Duodenal mucosa (tissue), 2 donors: ENCODE data around the gene DSG2.

Experiments used
- H3K27ac ChIP-seq: one replicate; pipeline ENCODE4 v1.7.0; 2013; ENCODE audit warnings: low read depth, low read length
- H3K27me3 ChIP-seq, 2 donors: one replicate each; pipeline ENCODE4 v1.7.0; 2013; ENCODE audit warnings: low read length in 2 of 2, control low read depth in 1 of 2; ENCODE audit not compliant: insufficient read depth in 2 of 2, control insufficient read depth in 1 of 2
- H3K36me3 ChIP-seq, 2 donors: one replicate each; pipeline ENCODE4 v1.7.0; 2013; ENCODE audit warnings: low read length in 2 of 2, control low read depth in 1 of 2; ENCODE audit not compliant: insufficient read depth in 2 of 2, control insufficient read depth in 1 of 2
- H3K4me1 ChIP-seq, 2 donors: one replicate each; pipeline ENCODE4 v1.7.0; 2013; ENCODE audit warnings: low read length in 2 of 2, control low read depth in 1 of 2; ENCODE audit not compliant: insufficient read depth in 2 of 2, control insufficient read depth in 1 of 2
- H3K4me3 ChIP-seq, 2 donors: one replicate each; pipeline ENCODE4 v1.7.0; 2013; ENCODE audit warnings: low read length in 2 of 2, low read depth in 1 of 2
- H3K9ac ChIP-seq, 2 donors: one replicate each; pipeline ENCODE4 v1.7.0; 2013; ENCODE audit warnings: low read length in 2 of 2, low read depth in 1 of 2
- H3K9me3 ChIP-seq, 2 donors: one replicate each; pipeline ENCODE4 v1.7.0; 2013; ENCODE audit warnings: low read length in 2 of 2, control low read depth in 1 of 2; ENCODE audit not compliant: control insufficient read depth in 1 of 2

The DSG2 gene

GRCh38 chr18:31581498-31582197 is 83.7 kb downstream of the DSG2 start:
- no peak overlapping the region for H3K4me3 ChIP-seq
- H3K36me3 ChIP-seq, result no peaks in the 10 kb centered on the region
- no peaks in the 10 kb centered on the region for H3K4me1 ChIP-seq
- no peaks in the 10 kb centered on the region for H3K9me3 ChIP-seq
- H3K27ac ChIP-seq, result no peak overlapping the region
- no peak overlapping the region for H3K9ac ChIP-seq
- H3K27me3 ChIP-seq, result no peaks in the 10 kb centered on the region

- Histone ChIP-seq H3K9ac (no peak overlapping the region), H3K4me1 (no peaks in the 10 kb centered on the region), H3K36me3 (no peaks in the 10 kb centered on the region), H3K4me3 (no peak overlapping the region), H3K27me3 (no peaks in the 10 kb centered on the region), H3K9me3 (no peaks in the 10 kb centered on the region), H3K27ac (no peak overlapping the region)
Observed at GRCh38 chr18:31583185-31583854, 85.3 kb downstream of the DSG2 start.

- Histone ChIP-seq H3K4me3 (no peak overlapping the region), H3K9ac (no peak overlapping the region), H3K9me3 (no peaks in the 10 kb centered on the region)
Observed at GRCh38 chr18:31585991-31586390, 88.0 kb downstream of the DSG2 start.

GRCh38 chr18:31586616-31587015 is 88.6 kb downstream of the DSG2 start:
- Histone ChIP-seq H3K4me3 (no peak overlapping the region), H3K36me3 (no peaks in the 10 kb centered on the region), H3K9me3 (no peaks in the 10 kb centered on the region), H3K4me1 (peaks cover 0 to 3% of the 10 kb centered on the region in 2 donors), H3K9ac (no peak overlapping the region), H3K27ac (no peak overlapping the region), H3K27me3 (no peaks in the 10 kb centered on the region)

More at GRCh38 chr18:31585991-31586390, 88.0 kb downstream of the DSG2 start:
- no peaks in the 10 kb centered on the region for H3K4me1 ChIP-seq
- no peaks in the 10 kb centered on the region for H3K36me3 ChIP-seq
- no peaks in the 10 kb centered on the region for H3K27me3 ChIP-seq
- no peak overlapping the region for H3K27ac ChIP-seq

- Histone ChIP-seq H3K36me3 (no peaks in the 10 kb centered on the region), H3K4me1 (peaks cover 0 to 5% of the 10 kb centered on the region in 2 donors), H3K27ac (no peak overlapping the region), H3K9ac (no peak overlapping the region), H3K4me3 (no peak overlapping the region), H3K9me3 (no peaks in the 10 kb centered on the region), H3K27me3 (no peaks in the 10 kb centered on the region)
Observed at GRCh38 chr18:31587529-31587928, 89.6 kb downstream of the DSG2 start.

GRCh38 chr18:31590570-31590969 is 92.6 kb downstream of the DSG2 start:
- peaks cover 0 to 5% of the 10 kb centered on the region in 2 donors for H3K4me1 ChIP-seq
- H3K4me3 ChIP-seq, result no peak overlapping the region
- H3K9ac ChIP-seq, result no peak overlapping the region
- H3K9me3 ChIP-seq, result no peaks in the 10 kb centered on the region
- no peak overlapping the region for H3K27ac ChIP-seq
- H3K36me3 ChIP-seq, result no peaks in the 10 kb centered on the region
- no peaks in the 10 kb centered on the region for H3K27me3 ChIP-seq

- Histone ChIP-seq H3K27ac (no peak overlapping the region), H3K4me1 (peaks cover 0 to 5% of the 10 kb centered on the region in 2 donors), H3K4me3 (no peak overlapping the region)
Observed at GRCh38 chr18:31591113-31591512, 93.1 kb downstream of the DSG2 start.

GRCh38 chr18:31591628-31592027 is 93.7 kb downstream of the DSG2 start, which contains the start of gene TTR:
Gene TTR, plus strand, starts transcription at chr18:31591877. Its CDS starts 26 bp downstream, at chr18:31591903.
- Histone ChIP-seq H3K4me1 (peaks cover 0 to 5% of the 10 kb centered on the region in 2 donors), H3K9me3 (no peaks in the 10 kb centered on the region), H3K9ac (no peak within 1 kb of the TSS), H3K27ac (no peak within 1 kb of the TSS), H3K27me3 (no peaks in the 10 kb centered on the region), H3K4me3 (no peak within 1 kb of the TSS), H3K36me3 (no peaks in the 10 kb centered on the region)

More at GRCh38 chr18:31591113-31591512, 93.1 kb downstream of the DSG2 start:
- Histone ChIP-seq H3K27me3 (no peaks in the 10 kb centered on the region), H3K36me3 (no peaks in the 10 kb centered on the region), H3K9me3 (no peaks in the 10 kb centered on the region), H3K9ac (no peak overlapping the region)

GRCh38 chr18:31592506-31593157 is 94.7 kb downstream of the DSG2 start:
- Histone ChIP-seq H3K9ac (no peak overlapping the region), H3K36me3 (no peaks in the 10 kb centered on the region), H3K4me1 (peaks cover 0 to 5% of the 10 kb centered on the region in 2 donors), H3K4me3 (no peak overlapping the region), H3K27ac (no peak overlapping the region), H3K27me3 (no peaks in the 10 kb centered on the region), H3K9me3 (no peaks in the 10 kb centered on the region)

- no peak overlapping the region for H3K9ac ChIP-seq
- peaks cover 0 to 5% of the 10 kb centered on the region in 2 donors for H3K4me1 ChIP-seq
- no peaks in the 10 kb centered on the region for H3K36me3 ChIP-seq
- H3K4me3 ChIP-seq, result no peak overlapping the region
- H3K9me3 ChIP-seq, result no peaks in the 10 kb centered on the region
- H3K27me3 ChIP-seq, result no peaks in the 10 kb centered on the region
- H3K27ac ChIP-seq, result no peak overlapping the region
Observed at GRCh38 chr18:31595121-31595771, 97.3 kb downstream of the DSG2 start.
